B cell (primary cell): ENCODE results near the gene ZC3HAV1. TPM values are rescaled to one million over a fixed set of nuclear protein-coding genes. Genes with fewer than 3 reads are reported as not detected.

Experiments
- ATAC-seq: fragments of 200-7000 bp; cut with Tn5 transposase; one replicate; pipeline ENCODE4 v1.10.0; 2021; ENCODE audit warnings: low read depth, mild to moderate bottlenecking, moderate number of reproducible peaks, moderate library complexity
- CTCF ChIA-PET: fragments of 350-600 bp; sonication (Branson Sonifier 250); formaldehyde crosslinking; loops from one replicate; lab custom pipeline; 2021; ENCODE audit warnings: antibody characterized with exemption, inconsistent platforms; lab: Charles Lee
- POLR2A ChIA-PET: fragments of 350-600 bp; sonication (Branson Sonifier 250); formaldehyde crosslinking; loops from one replicate; lab custom pipeline; 2021; ENCODE audit warnings: antibody characterized with exemption; lab: Charles Lee
- DNase-seq: peaks from one replicate; pipeline ENCODE4 v3.0.0; 2013
- H2AFZ ChIP-seq: 2 replicates; pipeline ENCODE4 v1.6.1; 2012; ENCODE audit warnings: mild to moderate bottlenecking, low read depth, low read length; ENCODE audit not compliant: insufficient read depth, poor library complexity, severe bottlenecking
- H3K27ac ChIP-seq, 2 donors: 1 replicate in 1 of 2; 2 replicates in 1 of 2; pipeline ENCODE4 v1.5.1; 2012 to 2013; ENCODE audit warnings: low read length in 2 of 2, mild to moderate bottlenecking in 2 of 2, moderate library complexity in 1 of 2
- H3K27me3 ChIP-seq, 4 experiments: fragments of 200-600 bp in 1 of 4; sonication (generic) in 1 of 4; replicated peaks in 1 of 4; 1 replicate in 2 of 4; 2 replicates in 2 of 4; pipeline versions ENCODE4 v1.6.1 to v1.7.0; 2013 to 2016; ENCODE audit warnings: low read length in 3 of 4, mild to moderate bottlenecking in 2 of 4, mixed read lengths in 1 of 4, moderate library complexity in 1 of 4; ENCODE audit not compliant: insufficient read depth in 4 of 4, control insufficient read depth in 3 of 4; ENCODE audit errors: control extremely low read depth in 1 of 4
- H3K36me3 ChIP-seq, 2 experiments: replicated peaks in 1 of 2; 1 replicate in 1 of 2; 2 replicates in 1 of 2; pipeline versions ENCODE4 v1.6.1 to v1.7.1; 2013; ENCODE audit warnings: low read length in 1 of 2; ENCODE audit not compliant: insufficient read depth in 2 of 2, control insufficient read depth in 1 of 2; ENCODE audit errors: control extremely low read depth in 1 of 2, extremely low read depth in 1 of 2
- H3K4me1 ChIP-seq, 2 donors: fragments of 200-600 bp in 1 of 2; sonication (generic) in 1 of 2; 1 replicate in 1 of 2; 2 replicates in 1 of 2; pipeline versions ENCODE4 v1.5.1 to v1.6.1; 2013 to 2017; ENCODE audit warnings: low read length in 2 of 2; ENCODE audit not compliant: control insufficient read depth in 2 of 2, insufficient read depth in 2 of 2
- H3K4me2 ChIP-seq: replicated peaks from 2 replicates; pipeline ENCODE3; 2012; ENCODE audit warnings: mild to moderate bottlenecking, low read depth, low read length; ENCODE audit not compliant: poor library complexity, severe bottlenecking
- H3K4me3 ChIP-seq, 5 experiments: fragments of 200-600 bp in 1 of 5; sonication (generic) in 1 of 5; 1 replicate in 3 of 5; 2 replicates in 2 of 5; pipeline versions ENCODE4 v1.5.1 to v1.7.0; 2011 to 2016; ENCODE audit warnings: low read length in 4 of 5, mild to moderate bottlenecking in 4 of 5, low read depth in 2 of 5, control low read depth in 1 of 5, moderate library complexity in 1 of 5; ENCODE audit not compliant: insufficient read depth in 1 of 5; ENCODE audit errors: control extremely low read depth in 1 of 5, extremely low read depth in 1 of 5
- H3K79me2 ChIP-seq: fragments of 200-600 bp; sonication (generic); one replicate; pipeline ENCODE4 v1.6.0; 2016; ENCODE audit warnings: low read length; ENCODE audit not compliant: control insufficient read depth, insufficient read depth
- H3K9ac ChIP-seq: fragments of 200-600 bp; sonication (generic); 2 replicates; pipeline ENCODE4 v1.6.1; 2017; ENCODE audit warnings: mild to moderate bottlenecking, low read length, moderate library complexity
- H3K9me3 ChIP-seq, 3 donors: one replicate each; pipeline versions ENCODE4 v1.6.1 to v1.7.1; 2013; ENCODE audit warnings: low read length in 2 of 3; ENCODE audit not compliant: control insufficient read depth in 2 of 3, insufficient read depth in 1 of 3; ENCODE audit errors: control extremely low read depth in 1 of 3
- H4K20me1 ChIP-seq: 2 replicates; pipeline ENCODE4 v1.6.0; 2012; ENCODE audit warnings: mild to moderate bottlenecking, low read length; ENCODE audit not compliant: insufficient read depth, control insufficient read depth, poor library complexity, severe bottlenecking
- H3K27ac Mint-ChIP-seq: one replicate; pipeline ENCODE4 v1.8.0; 2021; ENCODE audit warnings: mixed read lengths
- H3K27me3 Mint-ChIP-seq: one replicate; pipeline ENCODE4 v1.8.0; 2021; ENCODE audit warnings: mixed read lengths
- H3K4me1 Mint-ChIP-seq: one replicate; pipeline ENCODE4 v1.8.0; 2021; ENCODE audit warnings: mixed read lengths
- H3K4me3 Mint-ChIP-seq: one replicate; pipeline ENCODE4 v1.8.0; 2021; ENCODE audit warnings: mixed read lengths
- H3K9me3 Mint-ChIP-seq: one replicate; pipeline ENCODE4 v1.8.0; 2022; ENCODE audit warnings: mixed read lengths; ENCODE audit not compliant: insufficient read depth
- CTCF ChIP-seq: fragments of 200-600 bp; IDR thresholded peaks from one replicate; pipeline ENCODE4 v1.8.0; 2022; ENCODE audit warnings: antibody characterized with exemption, mild to moderate bottlenecking
- EZH2 ChIP-seq: IDR thresholded peaks from 2 replicates; pipeline ENCODE4 v1.6.1; 2012; ENCODE audit warnings: borderline replicate concordance, low read depth, mild to moderate bottlenecking, moderate library complexity, low read length; ENCODE audit not compliant: insufficient read depth, poor library complexity, severe bottlenecking
- WGBS: methylation state at CpG from one replicate; pipeline ENCODE4 v1.1.5; 2013; ENCODE audit warnings: missing lambda C conversion rate; ENCODE audit not compliant: insufficient coverage; 5-methylcytosine and 5-hydroxymethylcytosine counted together
- intact Hi-C: fragments of 100-400 bp; cut with micrococcal nuclease; formaldehyde crosslinking; loops from one replicate; pipeline ENCODE4 v1.10.0; 2022
- polyA plus RNA-seq: library from polyadenylated mRNA; depleted of rRNA; stranded (reverse); fragments of >200 nt; gene quantifications from 2 replicates; pipeline ENCODE4 v1.2.3, GENCODE V29; 2012
- total RNA-seq, 2 donors: library from RNA; stranded (reverse); fragments of 120-200 nt in 1 of 2; gene quantifications; 1 replicate in 1 of 2; 2 replicates in 1 of 2; pipeline versions ENCODE4 v1.2.3 to v1.2.4, GENCODE V29; 2013 to 2022

The ZC3HAV1 gene
- total and polyA plus RNA-seq, 2 donors (not counting 1 experiment from before 2014, with no cell fraction given) = 45.9 to 101 TPM

DNA sequence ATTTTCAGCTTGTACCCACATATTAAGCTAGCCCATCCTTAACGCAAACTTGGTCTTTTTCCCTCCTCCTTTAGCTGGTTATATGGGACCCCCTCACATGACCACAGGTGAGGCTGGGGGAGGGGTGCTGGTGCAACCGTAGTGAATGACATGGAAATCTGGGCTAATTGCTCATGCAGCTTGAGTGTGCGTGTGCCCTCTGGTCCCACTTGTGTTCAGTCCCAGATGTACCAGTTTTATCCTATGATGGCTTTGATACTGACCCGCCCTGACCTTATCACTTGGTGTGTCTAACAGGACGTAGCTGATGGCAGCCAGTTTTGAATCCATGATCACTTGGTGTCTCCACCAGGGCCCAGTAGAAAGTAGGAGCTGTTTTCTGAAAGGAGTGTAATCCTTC lies 5.1 kb upstream of the ZC3HAV1 start:
- Mint-ChIP-seq H3K27me3 (no peaks in the 10 kb centered on the region), H3K4me1 (peaks cover 41% of the 10 kb centered on the region), H3K27ac (no peak overlapping the region), H3K4me3 (no peak overlapping the region), H3K9me3 (no peaks in the 10 kb centered on the region)
- peaks cover 0 to 3% (median 0%) of the 10 kb centered on the region in 3 donors for H3K9me3 ChIP-seq
- H3K79me2 ChIP-seq = peaks cover 89% of the 10 kb centered on the region
- H3K4me1 ChIP-seq = peaks cover 24 to 29% of the 10 kb centered on the region in 2 donors
- DNase-seq = no peak
- WGBS = 94% methylated on average over 4 of the region's 5 CpGs
- TF ChIP-seq CTCF (no peak), EZH2 (no peak)
- ChIA-PET CTCF (interaction anchor here (0.6 to 1.1 kb wide), 4 partner anchors 13 to 311 kb away, joined by 3 to 4 read pairs (median 3); no protein-coding TSS in a partner anchor), POLR2A (interaction anchor here (0.6 kb wide), 1 partner anchor 29 kb away, joined by 3 read pairs; no protein-coding TSS in a partner anchor)
- intact Hi-C loops = no loop called here
- H3K27ac ChIP-seq = no peak overlapping the region
- no peak overlapping the region for H2AFZ ChIP-seq
- H3K4me2 ChIP-seq = no peak overlapping the region
- H3K9ac ChIP-seq = no peak overlapping the region
- ATAC-seq = no peak
- H3K27me3 ChIP-seq = no peaks in the 10 kb centered on the region
- H4K20me1 ChIP-seq = no peaks in the 10 kb centered on the region
- no peak overlapping the region for H3K4me3 ChIP-seq
- H3K36me3 ChIP-seq = no peaks in the 10 kb centered on the region

DNA sequence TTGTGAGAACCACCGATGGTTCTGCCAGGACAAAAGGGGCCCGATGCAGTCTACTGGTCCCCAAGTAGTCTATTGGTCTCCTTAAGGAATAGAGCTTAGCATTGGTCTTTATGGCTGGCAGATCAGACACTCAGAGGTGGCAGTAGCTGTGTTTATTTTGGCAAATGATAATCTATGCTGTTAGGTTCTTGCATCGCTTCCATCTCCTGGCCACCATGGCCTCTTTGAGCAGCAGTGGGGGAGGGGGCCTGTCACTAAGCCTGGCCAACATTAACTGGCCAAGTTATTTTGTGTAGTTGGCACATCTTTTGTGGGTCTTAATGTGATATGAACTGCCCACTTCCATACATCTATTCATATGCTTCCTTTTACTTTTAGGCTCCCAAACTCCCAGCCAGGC lies 4.5 kb upstream of the ZC3HAV1 start:
- peaks cover 37% of the 10 kb centered on the region for H3K4me1 Mint-ChIP-seq
- TF ChIP-seq CTCF (no peak), EZH2 (no peak)
- Histone ChIP-seq H3K4me2 (no peak overlapping the region), H2AFZ (no peak overlapping the region), H3K27me3 (no peaks in the 10 kb centered on the region), H4K20me1 (peaks cover 4% of the 10 kb centered on the region), H3K9me3 (peaks cover 0 to 3% (median 0%) of the 10 kb centered on the region in 3 donors), H3K27ac (no peak overlapping the region), H3K36me3 (no peaks in the 10 kb centered on the region), H3K9ac (no peak overlapping the region), H3K79me2 (peaks cover 93% of the 10 kb centered on the region), H3K4me1 (peaks cover 19 to 23% of the 10 kb centered on the region in 2 donors), H3K4me3 (no peak overlapping the region)
- no peaks in the 10 kb centered on the region for H3K27me3 Mint-ChIP-seq
- 100% methylated on average over 1 of the region's 3 CpGs for WGBS
- no peak for ATAC-seq
- H3K9me3 Mint-ChIP-seq = no peaks in the 10 kb centered on the region
- H3K27ac Mint-ChIP-seq = peak overlapping the region; percentile 6
- H3K4me3 Mint-ChIP-seq = no peak overlapping the region
- intact Hi-C loops = no loop called here
- POLR2A ChIA-PET = no interaction called here
- CTCF ChIA-PET = interaction anchor here (0.7 to 1.2 kb wide), 4 partner anchors 13 to 96 kb away, joined by 3 to 5 read pairs (median 4); no protein-coding TSS in a partner anchor
- no peak for DNase-seq
